NCI-H524 (cell line): ENCODE data around the gene CABLES1.
A peak's percentile ranks its signal among the peaks of the same experiment; 100 is the strongest.

Source experiments
- DNase-seq, 2 experiments: peaks; one replicate each; lab custom pipeline; 2025; lab: John Stamatoyannopoulos, UW

The CABLES1 gene

GRCh38 chr18:23191232-23191631 lies 55.9 kb downstream of the CABLES1 start:
- DNase-seq = no peak

DNA sequence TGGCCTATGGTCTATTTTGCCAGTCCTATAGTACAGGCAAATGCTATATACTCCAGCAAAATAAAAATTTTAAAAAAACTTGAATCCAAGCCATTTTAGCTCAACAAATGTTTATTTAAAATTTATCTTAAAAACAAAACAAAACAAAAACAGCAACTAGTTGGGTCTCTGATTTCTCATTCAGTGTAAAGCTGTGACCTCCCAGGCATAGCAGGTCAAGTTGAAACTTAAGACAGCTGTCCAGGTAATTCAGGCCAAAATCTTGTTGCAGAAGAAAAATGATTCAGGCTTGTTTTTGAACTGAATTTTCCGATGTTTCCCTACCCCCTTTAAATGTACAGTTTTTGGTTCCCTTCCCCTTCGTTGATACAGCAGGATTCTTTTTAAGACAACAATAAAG lies 58.5 kb downstream of the CABLES1 start:
- no peak for DNase-seq

DNA sequence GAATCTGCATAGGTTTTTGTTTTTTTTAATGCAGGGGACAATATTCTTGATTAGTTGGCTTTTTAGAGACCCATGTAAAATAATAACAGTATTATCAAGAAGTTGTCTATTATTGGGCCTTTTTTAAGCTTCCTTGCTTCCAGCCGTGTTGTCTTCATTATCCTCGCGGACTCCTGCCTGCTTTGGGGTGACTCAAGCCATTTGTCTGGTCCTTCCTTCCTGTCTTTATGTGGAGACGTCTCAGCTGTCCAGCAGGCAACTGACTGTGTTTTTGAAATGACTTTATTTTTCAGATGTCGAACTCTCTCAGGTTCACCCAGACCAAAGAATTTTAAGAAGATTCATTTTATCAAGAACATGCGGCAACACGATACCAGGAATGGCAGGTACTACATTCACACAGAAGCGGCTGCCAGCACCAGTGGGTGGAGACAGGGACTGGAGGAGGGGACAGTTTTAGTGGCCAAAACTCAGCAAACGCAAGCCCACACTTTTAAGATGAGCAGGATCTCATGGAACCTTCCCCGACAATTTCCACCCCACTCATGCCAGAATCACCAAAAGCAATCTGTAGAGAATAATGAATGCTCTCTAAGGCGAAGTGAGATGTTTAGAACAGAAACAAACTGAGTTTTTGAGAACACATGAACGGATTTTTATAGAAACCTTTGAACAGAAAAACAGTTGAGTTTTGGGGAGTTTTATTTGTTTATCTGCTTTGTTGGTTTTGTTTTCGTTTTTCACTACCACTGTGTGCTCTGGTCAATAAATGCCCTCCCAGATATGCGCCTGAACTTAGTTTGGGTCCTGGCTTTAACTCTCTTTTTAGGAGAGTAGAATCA lies 59.1 kb downstream of the CABLES1 start:
- no peak for DNase-seq

DNA sequence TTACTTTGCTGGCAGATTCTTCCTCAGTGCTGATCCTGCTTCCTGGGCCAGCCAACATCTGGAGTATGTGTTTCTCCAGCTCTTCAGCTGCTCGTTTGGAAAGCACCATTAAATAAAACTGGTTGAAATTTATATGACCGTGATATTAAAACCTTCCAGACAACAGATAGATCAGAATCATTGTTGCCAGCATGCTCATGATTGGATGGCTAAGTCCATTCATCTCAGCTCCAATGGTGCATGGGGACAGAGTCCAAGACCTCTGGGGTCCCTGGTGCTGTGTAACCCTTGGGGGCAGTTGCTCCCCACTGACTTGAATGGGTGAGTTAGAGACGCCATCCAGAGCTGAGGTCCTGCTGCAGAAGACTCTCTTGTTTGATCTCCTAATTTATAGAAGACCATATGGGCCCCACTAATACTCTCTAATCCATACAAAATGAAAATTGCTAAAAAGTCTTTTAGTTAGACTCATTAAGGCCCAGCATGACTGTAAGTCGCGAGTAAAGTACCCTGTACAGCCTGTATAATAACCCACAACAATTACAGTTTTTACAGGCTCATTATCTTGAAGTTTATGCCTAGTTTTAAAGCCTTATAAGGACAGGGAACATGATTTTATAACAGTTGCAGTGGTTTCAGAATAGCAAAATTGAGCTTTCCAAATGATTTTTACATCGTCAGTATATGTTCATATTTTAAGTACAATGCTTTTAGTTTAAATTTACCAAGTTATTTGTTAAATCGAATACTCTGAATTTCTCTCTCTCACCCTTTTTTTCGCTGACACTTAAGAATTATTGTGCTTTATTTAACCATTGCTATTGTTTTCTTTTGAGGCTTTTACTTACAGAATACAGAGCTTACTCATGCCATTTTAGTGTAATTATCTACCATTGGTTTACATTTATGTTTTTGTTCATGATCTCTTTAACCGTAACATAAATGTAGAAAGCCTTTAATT lies 60.0 kb downstream of the CABLES1 start:
- DNase-seq = peak; percentile 80 to 88

- DNase-seq = peak; percentile 68 to 82
Observed at GRCh38 chr18:23196119-23197007, 61.1 kb downstream of the CABLES1 start.

DNA sequence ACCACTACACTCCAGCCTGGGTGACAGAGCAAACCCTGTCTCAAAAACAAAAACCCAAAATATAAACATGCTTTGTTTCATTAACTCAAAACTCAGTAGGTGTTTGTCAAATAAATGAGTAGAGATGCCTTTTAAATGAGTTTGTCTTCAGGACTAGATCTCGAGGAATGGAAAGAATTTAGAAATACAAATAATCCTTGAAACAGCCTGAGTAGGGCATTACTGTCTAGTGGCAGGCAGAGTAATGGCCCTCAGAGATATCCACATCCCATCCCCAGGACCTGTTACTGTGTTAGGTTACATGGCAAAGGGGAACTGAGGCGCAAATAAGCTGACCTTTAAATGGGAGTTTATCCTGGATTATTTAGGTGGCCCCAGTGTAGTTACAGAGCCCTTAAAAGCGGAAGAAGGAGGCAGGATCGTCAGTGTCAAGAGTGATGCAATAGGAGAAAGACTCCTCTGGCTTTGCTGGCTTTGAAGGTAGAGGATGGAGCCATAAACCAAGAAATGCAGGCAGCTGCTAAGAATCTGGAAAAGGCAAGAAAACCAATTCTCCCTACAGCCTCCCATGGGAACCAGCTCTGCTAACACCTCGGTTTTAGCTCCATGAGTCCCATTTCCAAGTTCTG lies 63.0 kb downstream of the CABLES1 start:
- DNase-seq = no peak

DNA sequence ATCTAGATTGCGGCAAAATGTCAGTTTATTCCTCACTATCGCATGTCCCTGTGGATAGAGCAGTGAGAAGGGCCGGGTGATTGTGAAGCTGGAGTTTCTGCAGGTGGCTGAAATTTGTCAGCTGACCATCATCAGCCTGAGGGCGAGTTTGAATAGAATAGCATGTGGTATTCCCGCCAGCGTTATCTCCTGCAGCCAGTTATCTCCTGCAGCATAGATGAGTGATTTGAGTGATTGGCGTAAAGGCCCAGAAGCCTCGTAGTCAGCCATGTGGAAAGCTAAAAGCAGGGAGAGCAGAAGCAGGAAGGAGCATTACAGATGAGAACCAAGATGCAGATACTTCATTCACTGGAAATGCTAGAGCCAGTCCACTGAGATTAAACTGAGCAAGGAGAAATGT lies 65.5 kb downstream of the CABLES1 start:
- DNase-seq = no peak

DNA sequence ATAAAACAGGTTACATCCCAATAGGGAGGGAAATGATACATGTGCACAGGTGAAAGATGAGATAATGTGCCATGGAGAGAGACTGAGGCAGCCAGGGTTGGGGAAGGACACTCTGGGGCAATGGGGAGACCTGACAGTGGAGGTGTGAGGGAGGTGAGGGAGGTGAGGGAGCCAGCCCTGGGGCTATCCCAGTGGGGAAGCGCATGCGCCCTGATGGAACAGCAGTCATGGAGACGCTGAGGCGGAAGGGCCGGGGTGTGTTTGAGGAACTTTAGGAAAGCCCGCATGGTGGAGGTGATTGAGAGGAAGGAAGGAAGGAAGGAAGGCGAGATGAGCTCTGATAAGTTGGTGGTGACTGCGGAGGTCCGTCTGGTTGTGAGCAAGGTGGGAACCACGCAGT lies 66.5 kb downstream of the CABLES1 start:
- DNase-seq = no peak

GRCh38 chr18:23203891-23204432 lies 68.7 kb downstream of the CABLES1 start:
- no peak for DNase-seq

- DNase-seq = no peak
Observed at GRCh38 chr18:23204589-23205235, 69.4 kb downstream of the CABLES1 start.

GRCh38 chr18:23205980-23206379 lies 70.7 kb downstream of the CABLES1 start:
- DNase-seq = no peak

GRCh38 chr18:23207191-23207955 lies 72.1 kb downstream of the CABLES1 start:
- no peak for DNase-seq

DNA sequence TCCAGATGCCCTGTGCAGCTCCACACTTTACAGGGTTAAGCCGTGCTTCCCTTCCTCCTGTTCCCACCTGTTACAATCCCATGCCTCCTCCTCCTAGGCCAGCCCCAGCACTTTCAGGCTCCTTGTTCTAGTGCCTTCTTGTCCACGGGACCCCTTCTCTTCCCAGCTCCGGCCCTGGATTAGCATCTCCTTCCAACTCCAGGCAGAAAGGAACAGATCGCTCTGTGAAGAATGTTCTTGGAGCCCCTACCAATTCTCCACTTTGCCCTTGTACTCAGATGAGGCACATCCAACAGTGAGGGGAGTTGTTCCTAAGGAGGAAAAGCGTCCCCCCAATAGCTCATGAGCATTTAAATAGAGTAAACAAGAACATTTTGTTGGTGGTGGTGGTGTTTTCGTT lies 72.7 kb downstream of the CABLES1 start:
- DNase-seq = no peak

DNA sequence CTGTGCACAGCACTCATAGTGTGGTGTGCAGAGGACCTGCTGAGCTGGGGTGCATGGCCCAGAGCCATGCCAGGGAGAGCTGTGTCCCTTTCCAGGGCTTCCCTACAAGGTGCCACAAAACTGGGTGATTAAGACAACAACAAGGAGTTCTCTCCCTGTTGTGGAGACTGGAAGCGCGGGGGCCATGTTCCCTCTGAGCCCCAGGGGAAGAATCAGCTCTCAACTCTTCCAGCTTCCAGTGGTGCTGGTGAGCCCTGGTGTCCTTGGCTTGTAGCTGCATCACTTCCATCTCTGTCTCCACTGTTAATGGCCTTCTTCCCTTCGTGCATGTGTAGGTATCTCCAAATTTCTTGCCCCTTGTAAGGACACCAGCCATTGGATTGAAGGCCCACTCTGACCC lies 73.3 kb downstream of the CABLES1 start:
- DNase-seq = no peak

DNA sequence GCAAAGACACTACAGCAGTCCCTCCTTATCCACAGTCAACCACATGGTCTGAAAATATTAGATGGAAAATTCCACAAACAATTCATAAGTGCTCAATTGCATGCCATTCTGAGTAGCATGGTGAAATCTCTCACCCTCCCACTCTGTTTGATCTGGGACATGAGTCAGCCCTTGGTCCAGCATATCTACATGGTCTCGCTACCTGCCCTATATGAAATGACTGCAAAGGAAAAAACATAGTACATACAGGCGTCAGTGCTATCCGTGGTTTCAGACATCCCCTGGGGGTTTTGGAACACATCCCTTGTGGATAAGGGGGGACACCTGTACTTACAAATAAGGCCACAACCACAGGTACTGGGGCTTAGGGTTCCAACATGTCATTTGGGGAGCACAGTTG lies 73.7 kb downstream of the CABLES1 start:
- no peak for DNase-seq

- DNase-seq = no peak
Observed at GRCh38 chr18:23209796-23210195, 74.5 kb downstream of the CABLES1 start.

- no peak for DNase-seq
Observed at GRCh38 chr18:23210526-23210925, 75.2 kb downstream of the CABLES1 start.

GRCh38 chr18:23211146-23211545 lies 75.9 kb downstream of the CABLES1 start:
- DNase-seq = no peak

GRCh38 chr18:23212161-23212560 lies 76.9 kb downstream of the CABLES1 start:
- no peak for DNase-seq

DNA sequence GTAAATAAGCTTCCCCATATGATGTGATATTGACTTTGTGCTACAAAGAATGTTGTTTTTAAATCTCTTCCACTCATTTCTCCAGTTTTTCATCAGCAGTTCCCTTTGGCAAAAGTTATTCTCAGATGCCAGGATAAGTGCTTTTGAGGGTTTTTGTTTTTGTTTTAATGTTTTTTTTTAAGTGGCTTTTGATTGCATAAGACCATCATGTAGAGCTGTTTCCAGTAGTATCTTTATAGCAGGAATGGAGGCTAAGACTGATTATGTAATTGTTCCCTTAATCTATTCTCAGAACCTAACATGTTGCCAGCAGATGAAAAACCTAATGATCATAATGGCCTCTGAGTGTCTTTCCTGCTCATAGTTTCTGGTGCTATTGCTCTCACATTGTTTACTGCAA lies 77.9 kb downstream of the CABLES1 start:
- no peak for DNase-seq
